Fibroblast of gingiva (primary cell): ENCODE data around the gene KCTD13.
"Not testable (repeated sequence)": the region's sequence is repeated elsewhere in the genome, so short reads cannot be mapped to it uniquely, and the experiment has no call there.

Source experiments
- DNase-seq: peaks from one replicate; pipeline ENCODE4 v3.0.0-alpha.2; 2011; ENCODE audit warnings: low read depth

Gene KCTD13

GRCh38 chr16:29943846-29944799 lies 18.1 kb upstream of the KCTD13 start:
- peak; percentile 95 for DNase-seq

- peak; percentile 24 for DNase-seq
These were observed 14.6 kb upstream of the KCTD13 start for GRCh38 chr16:29940656-29941055.

DNA sequence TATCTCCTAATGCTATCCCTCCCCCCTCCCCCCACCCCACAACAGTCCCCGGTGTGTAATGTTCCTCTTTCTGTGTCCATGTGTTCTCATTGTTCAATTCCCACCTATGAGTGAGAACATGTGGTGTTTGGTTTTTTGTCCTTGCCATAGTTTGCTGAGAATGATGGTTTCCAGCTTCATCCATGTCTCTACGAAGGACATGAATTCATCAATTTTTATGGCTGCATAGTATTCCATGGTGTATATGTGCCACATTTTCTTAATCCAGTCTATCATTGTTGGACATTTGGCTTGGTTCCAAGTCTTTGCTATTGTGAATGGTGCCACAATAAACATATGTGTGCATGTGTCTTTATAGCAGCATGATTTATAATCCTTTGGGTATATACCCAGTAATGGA lies 5.7 kb upstream of the KCTD13 start:
- not testable (repeated sequence) for DNase-seq

DNA sequence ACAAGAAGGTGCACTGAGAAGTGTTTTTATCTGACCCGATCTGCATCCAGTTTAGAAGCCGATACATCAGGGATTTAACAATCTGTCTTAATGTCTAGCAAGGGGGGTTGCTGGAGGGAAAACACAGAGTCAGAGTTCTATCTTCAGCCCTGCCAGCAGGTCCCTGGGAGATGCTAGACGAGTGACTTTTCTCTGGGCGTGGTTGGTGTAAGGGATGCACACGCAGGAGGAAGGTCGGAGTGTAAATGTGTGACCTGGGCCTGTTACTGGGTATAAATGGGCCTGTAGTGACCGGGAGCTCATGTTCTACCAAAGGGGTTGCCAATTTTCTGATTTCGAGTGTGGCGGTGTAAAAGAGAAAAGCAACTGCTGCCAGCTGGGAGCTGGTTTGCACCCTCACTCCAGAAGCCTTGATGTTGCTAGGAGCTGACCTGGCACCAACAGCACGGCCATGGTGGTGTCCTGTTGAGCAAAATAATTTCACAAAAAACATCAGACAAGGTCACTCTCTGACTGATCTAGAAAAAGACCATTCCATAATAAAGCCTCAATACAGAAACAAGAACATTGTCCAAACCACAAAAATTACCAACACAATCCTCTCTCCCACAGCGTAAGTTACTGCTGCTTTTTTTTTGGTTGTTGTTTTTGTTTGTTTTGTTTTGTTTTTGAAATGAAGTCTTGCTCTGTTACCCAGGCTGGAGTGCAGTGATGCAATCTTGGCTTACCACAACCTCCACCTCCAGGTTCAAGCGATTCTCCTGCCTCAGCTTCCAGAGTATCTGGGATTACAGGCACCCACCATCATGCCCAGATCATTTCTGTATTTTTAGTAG lies 1.3 kb upstream of the KCTD13 start:
- peak; percentile 50 for DNase-seq

DNA sequence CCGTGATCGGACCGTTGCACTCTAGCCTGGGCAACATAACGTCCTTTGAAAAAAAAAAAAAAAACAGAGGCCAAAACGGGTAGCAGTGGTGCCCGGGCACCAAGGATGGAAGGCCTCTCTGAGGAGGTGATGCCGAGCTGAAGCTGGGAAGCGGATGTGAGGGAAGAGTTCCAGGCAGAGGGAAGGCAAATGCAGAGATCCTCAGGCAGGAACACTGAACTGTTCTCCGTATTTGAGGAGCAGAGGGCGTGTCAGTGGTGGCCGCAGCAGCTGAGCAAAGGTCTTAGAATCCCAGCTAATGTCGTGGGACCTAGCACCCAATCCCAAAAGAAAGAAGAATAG lies 656 bp upstream of the KCTD13 start:
- no peak for DNase-seq

GRCh38 chr16:29925105-29925756 lies 795 bp downstream of the KCTD13 start:
- no peak for DNase-seq

GRCh38 chr16:29922986-29923501 lies 3.0 kb downstream of the KCTD13 start:
- DNase-seq: no peak

DNA sequence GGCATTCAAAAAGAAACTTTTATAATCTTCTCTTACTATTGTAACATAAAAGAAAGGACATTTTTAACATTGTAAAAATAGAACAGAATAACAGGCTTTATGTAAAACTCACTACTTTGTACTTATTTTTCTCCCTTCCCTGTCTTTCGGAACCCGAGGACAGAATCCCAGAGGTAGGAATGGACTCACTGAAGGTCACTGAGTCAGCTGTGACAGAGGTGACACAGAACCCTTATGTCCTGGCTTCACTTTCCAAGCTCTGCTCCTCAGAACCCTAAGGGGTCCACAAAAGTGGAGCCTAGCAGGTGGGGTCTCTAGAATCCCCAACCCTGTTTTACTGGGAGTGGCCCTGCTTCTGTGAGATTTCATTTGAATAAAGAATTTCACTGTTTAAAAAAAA lies 3.7 kb downstream of the KCTD13 start:
- no peak for DNase-seq

- DNase-seq: no peak
These were observed 5.0 kb downstream of the KCTD13 start for GRCh38 chr16:29921034-29921385.

GRCh38 chr16:29920288-29921033 lies 5.6 kb downstream of the KCTD13 start:
- DNase-seq: no peak

DNA sequence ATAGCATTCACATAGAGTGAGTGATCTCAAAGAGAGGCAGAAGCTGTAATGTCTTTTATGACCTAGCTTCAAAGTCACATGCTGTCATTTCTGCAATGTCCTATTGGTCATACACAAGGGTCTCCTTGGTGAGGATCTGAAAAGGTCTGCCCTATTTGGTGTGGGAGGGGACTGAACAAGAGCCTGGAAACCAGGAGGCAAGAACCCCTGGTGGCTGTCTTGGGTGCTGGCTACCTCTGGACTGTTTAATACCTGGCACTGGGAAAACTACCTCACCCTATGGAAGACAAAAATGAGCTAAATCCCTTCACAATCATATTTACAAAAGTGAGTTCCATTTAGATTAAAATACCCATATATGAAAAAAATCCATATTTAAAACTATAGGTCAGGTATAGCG lies 9.0 kb downstream of the KCTD13 start:
- DNase-seq: no peak

- DNase-seq: no peak
These were observed 10.3 kb downstream of the KCTD13 start for GRCh38 chr16:29915590-29916247.

DNA sequence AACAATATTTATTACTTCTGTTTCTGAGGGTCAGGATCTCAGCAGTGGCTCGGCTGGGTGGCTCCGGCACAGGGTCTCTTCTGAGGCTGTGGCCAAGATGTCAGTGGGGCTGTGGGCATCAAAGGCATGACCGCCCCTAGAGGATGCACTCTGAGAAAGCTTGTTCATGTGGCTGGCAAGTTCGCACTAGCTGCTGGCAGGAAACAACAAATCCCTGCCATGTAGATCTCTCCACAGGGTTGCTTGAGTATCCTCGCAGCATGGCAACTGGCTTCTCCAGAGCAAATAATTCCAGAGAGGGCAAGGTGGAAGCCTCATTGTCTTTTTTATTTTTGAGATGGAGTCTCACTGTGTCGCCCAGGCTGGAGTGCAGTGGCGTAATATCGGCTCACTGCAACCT lies 12.5 kb downstream of the KCTD13 start:
- DNase-seq: no peak

DNA sequence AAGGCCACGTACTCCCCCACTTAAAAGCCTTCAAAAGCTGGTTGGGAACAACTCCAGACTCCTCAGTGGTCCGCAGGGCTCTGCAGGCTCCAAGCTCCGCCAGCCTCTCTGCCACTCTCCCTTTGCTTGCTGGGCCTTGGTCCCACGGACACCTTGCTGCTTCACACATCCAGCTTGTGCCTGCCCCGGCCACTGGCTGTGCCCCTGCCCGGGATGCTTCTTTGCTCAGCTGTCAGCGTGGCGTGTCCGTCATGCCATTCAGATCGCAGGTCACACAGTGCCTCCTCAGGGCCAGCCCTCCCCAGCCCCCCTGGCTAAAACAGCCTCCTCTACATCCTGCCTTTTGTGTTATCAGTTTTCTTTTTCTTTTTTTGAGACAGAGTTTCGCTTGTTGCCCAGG lies 13.9 kb downstream of the KCTD13 start:
- no peak for DNase-seq

GRCh38 chr16:29911676-29912010 lies 14.4 kb downstream of the KCTD13 start:
- no peak for DNase-seq

DNA sequence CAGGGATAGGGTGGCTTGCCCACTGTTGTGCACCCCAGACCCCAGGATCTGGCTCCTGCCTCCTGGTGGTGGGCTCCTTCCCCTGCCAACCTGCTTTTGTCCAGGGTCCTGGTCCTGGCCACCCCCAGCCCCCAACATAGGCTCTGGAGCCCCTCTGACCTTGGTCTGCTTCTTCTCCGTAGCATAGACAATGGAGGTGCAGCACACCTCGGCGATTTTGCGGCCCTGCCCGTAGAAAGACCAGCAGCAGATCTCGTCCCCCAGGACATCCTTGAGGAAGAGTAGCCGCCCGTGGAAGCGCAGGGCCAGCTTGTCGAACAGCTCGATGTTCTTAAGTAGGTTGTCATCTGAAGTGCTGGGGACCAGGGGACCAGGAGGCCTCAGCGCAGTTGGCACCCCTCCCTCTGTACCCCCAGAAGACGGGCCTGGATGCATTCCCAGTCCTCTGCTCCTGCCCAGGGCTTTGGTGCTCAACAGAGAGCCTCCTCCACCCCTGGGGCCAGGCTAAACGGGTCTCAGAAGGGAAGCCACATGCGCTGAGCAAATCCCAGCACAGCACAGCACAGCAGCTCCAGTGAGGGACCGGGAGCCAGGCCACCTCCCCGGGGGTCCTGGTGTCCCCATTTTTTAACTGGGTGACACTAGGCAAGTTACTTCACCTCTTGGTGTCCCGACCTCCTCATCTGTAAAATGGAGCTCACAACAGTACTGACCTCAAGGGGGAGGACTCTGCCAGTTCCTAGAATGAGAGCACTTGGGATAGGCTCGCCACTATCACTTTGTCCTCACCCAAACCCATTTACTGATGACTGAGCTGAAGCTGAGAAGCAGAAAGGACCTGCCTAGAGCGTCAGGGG lies 15.0 kb downstream of the KCTD13 start:
- DNase-seq: no peak

GRCh38 chr16:29909851-29910250 lies 16.2 kb downstream of the KCTD13 start:
- DNase-seq: not testable (repeated sequence)

GRCh38 chr16:29909391-29909790 lies 16.6 kb downstream of the KCTD13 start:
- peak; percentile 62 for DNase-seq

- DNase-seq: no peak
These were observed 17.3 kb downstream of the KCTD13 start for GRCh38 chr16:29908719-29909220.

- DNase-seq: no peak
These were observed 18.1 kb downstream of the KCTD13 start for GRCh38 chr16:29907973-29908372.
